22Rv1 (cell line): ENCODE data around the gene RTN1.

Source experiments
- H3K27ac ChIP-seq: fragments of 450-650 bp; 2 replicates; pipeline ENCODE4 v1.5.1; 2017
- CTCF ChIP-seq: fragments of 450-650 bp; IDR thresholded peaks from 2 replicates; pipeline ENCODE4 v1.5.1; 2017; ENCODE audit warnings: mild to moderate bottlenecking
- ZFX ChIP-seq: fragments of 450-650 bp; IDR thresholded peaks from 2 replicates; pipeline ENCODE4 v1.6.1; 2017; ENCODE audit warnings: antibody characterized with exemption, borderline replicate concordance

Gene RTN1

GRCh38 chr14:59905188-59905587 lies 34.6 kb upstream of the RTN1 start:
- no peak for TF ChIP-seq ZFX
- TF ChIP-seq CTCF: no peak
- H3K27ac ChIP-seq: no peak overlapping the region

GRCh38 chr14:59904184-59904583 lies 33.6 kb upstream of the RTN1 start:
- TF ChIP-seq ZFX (no peak), CTCF (no peak)

GRCh38 chr14:59900556-59900955 lies 30.0 kb upstream of the RTN1 start:
- TF ChIP-seq ZFX (no peak), CTCF (no peak)
- no peak overlapping the region for H3K27ac ChIP-seq

More at GRCh38 chr14:59904184-59904583, 33.6 kb upstream of the RTN1 start:
- H3K27ac ChIP-seq: no peak overlapping the region

GRCh38 chr14:59897757-59898383 lies 27.3 kb upstream of the RTN1 start:
- no peak overlapping the region for H3K27ac ChIP-seq
- TF ChIP-seq CTCF (peak; percentile 78), ZFX (no peak)

- TF ChIP-seq ZFX: no peak
- TF ChIP-seq CTCF: no peak
These were observed 25.1 kb upstream of the RTN1 start for GRCh38 chr14:59895721-59896120.

GRCh38 chr14:59890676-59891075 lies 20.1 kb upstream of the RTN1 start:
- TF ChIP-seq ZFX (no peak), CTCF (no peak)

More at GRCh38 chr14:59895721-59896120, 25.1 kb upstream of the RTN1 start:
- H3K27ac ChIP-seq: no peak overlapping the region

GRCh38 chr14:59882957-59883356 lies 12.4 kb upstream of the RTN1 start:
- TF ChIP-seq ZFX (no peak), CTCF (peak; percentile 37)
- no peak overlapping the region for H3K27ac ChIP-seq

More at GRCh38 chr14:59890676-59891075, 20.1 kb upstream of the RTN1 start:
- no peak overlapping the region for H3K27ac ChIP-seq
